GM19351 (cell line): Measurements from ENCODE around the gene CCDC85C.
"Not testable (repeated sequence)": the region's sequence is repeated elsewhere in the genome, so short reads cannot be mapped to it uniquely, and the experiment has no call there.

Source experiments
- ATAC-seq: cut with Tn5 transposase; IDR thresholded peaks from one replicate; pipeline ENCODE4 v1.9.1; 2021; ENCODE audit warnings: mild to moderate bottlenecking, moderate library complexity; ENCODE audit not compliant: unreplicated experiment

CCDC85C gene

DNA sequence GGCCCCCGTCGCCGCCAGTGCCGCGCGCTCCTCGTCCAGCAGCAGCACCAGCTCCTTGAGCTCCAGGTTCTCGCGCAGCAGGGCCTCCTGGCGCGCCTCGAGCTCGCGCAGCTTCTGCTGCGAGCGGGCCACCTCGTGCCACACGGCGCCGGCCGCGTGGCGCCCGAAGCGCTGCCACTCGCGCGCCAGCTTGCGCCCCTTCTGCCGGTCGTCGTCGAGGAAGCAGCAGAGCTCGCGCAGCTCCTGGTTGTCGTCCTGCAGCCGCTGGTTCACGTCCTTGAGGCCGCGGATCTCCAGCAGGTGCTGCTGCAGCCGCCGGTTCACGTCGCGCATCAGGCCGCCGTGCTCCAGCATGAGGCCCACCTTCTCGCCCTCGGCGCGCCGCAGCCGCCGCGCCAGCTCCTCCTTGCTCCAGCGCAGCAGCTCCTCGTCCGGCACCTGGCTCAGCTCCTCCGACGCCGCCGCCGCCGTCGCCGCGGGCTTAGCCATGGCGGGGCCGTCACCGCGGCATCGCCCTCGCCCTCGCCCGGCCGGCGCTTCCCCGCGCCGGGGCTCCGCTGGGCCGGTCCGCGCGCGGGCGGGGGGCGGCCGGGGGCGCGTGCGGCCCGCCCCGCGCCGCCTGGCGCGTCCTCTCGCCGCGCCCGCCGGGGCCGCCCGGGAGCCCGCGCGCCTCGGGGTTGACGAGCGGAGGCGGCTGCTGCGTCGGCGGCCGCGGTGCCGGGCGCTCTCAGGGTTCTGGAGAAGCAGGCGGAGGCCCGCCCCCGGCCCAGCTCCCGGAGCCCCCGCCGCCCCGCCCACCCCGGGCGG is at the start of gene CCDC85C:
Gene CCDC85C, minus strand, starts transcription at position 737 of the 807 bp plus-strand sequence. Its CDS starts 248 bp downstream, at position 489.
- ATAC-seq, result no peak

DNA sequence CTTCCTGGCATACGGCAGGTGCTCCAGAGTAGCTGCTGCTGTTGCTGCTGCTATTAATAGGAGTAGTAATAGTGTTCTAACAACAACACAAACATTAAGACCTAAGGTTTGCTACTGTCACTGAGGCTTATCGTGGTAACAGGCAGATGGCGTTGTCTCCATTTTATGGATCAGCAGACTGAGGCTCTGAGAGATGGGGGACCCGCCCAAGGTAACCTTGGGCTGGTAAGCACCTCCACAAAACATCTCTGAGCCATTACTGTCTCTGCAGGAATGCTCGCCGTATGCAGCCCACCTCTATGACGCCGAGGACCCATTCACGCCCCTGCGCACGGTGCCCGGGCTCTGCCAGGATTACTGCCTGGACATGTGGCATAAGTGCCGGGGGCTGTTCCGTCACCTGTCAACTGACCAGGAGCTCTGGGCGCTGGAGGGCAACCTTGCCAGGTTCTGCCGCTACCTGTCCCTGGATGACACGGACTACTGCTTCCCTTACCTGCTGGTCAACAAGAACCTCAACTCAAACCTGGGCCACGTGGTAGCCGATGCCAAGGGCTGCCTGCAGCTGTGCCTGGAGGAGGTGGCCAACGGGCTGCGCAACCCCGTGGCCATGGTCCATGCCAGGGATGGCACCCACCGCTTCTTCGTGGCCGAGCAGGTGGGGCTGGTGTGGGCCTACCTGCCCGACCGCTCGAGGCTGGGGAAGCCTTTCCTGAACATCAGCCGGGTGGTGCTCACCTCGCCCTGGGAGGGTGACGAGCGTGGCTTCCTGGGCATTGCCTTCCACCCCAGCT is 48.1 kb upstream of the CCDC85C start:
- no peak for ATAC-seq

DNA sequence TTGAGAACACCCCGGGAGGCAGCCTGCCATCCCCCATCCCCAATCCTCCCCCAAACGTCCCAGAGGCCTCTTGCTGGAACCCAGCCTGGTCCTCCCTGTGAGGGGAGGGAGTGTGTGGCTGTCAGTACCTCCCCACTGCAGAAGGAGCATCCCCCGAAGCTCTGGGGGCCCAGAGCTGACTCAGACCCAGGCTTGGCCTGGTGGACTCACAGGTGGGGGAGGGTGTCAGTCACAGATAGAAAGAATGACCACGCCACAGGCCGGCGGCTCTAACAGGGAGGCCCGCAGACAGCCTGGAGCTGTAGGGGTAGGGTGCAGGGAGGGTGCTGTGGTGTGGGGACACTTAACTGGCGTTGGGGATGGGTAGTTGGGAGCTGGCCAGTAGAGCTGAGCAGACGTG is 46.2 kb upstream of the CCDC85C start:
- no peak for ATAC-seq

DNA sequence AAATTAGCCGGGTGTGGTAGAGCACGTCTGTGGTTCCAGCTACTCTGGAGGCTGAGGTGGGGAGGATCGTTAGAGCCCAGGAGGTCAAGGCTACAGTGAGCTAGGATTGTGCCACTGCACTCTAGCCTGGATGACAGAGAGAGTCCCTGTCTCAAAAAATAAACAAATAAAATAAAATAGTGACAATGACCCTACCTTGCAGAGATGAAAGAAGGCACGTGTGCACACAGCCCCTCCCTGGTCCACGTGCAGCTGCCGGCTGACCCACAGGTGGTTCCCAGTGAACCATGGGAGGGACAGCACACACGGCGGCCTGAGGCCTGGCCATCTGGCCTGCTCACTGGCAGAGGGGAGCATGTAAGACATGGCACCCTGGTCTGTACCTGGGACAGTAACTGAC is 45.6 kb upstream of the CCDC85C start:
- ATAC-seq, result no peak

DNA sequence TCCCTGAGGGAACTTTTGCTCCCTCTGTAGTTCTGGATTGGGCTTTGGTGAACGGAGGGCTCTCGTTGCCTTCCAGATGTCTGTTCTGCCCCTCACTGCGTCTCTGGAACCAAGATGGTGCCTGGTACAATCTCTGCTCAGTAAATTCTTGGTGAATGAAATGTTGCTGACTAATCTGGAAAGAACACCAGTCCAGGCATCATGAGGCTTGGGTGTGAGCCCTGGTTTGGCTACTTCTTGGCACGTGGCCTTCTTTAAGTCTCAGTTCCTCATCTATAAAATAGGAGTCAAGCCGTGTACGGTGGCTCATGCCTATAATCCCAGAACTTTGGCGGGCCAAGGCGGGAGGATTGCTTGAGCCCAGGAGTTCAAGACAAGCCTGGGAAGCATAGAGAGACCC is 45.2 kb upstream of the CCDC85C start:
- no peak for ATAC-seq

DNA sequence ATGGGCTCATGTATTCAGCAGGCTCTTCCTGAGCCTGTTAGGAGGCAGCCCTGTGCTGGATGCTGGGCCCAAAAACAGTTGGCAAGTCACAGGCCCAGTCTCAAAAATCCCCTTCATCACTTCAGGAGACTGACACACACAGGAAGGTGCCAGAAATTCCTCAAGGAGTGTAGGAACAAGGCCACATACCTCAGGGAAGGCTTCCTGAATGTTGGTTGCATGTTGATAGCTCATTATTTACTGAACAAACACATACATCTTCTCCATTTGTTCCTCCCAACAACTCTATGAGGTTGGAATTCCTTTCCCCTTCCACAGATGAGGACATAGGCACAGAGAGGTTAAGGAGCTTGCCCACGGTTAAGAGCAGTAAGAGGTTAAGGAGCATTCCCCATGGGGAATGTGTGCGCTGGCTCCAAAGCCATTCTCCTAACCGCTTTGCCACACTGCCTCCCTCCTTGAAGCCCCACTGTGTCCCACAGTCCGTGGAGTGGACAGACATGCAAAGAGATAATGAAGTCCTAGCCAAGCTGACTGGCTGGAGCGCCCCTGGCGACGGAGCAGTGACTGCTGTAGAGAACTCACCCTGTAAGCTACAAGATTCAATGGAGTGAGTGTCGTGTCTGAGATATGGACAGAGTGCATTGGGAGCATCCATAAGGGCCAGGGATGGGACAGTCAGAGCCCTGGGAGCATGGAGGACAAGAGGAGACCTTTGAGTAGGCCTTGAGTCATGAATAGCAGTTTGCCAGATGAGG is 44.2 kb upstream of the CCDC85C start:
- no peak for ATAC-seq

DNA sequence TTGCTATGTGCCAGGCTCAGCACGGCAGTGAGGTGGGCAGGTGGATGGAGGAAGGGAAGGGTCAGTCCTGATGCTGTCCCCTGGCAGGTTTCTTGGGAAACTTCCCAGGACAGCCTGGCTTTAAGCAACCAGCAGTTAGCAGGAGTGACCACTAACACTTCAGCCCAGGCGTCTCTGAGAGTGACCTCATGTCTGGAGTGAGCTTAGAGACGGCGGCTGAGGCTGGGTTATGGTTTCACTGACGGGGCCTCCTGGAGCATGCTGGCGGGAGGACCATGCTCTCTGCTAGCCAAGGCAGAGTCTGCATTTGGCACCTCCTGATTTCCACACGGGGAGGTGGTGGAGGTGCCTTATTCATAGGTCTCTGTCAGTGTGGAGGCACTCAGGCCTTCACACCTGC is 43.4 kb upstream of the CCDC85C start:
- no peak for ATAC-seq

DNA sequence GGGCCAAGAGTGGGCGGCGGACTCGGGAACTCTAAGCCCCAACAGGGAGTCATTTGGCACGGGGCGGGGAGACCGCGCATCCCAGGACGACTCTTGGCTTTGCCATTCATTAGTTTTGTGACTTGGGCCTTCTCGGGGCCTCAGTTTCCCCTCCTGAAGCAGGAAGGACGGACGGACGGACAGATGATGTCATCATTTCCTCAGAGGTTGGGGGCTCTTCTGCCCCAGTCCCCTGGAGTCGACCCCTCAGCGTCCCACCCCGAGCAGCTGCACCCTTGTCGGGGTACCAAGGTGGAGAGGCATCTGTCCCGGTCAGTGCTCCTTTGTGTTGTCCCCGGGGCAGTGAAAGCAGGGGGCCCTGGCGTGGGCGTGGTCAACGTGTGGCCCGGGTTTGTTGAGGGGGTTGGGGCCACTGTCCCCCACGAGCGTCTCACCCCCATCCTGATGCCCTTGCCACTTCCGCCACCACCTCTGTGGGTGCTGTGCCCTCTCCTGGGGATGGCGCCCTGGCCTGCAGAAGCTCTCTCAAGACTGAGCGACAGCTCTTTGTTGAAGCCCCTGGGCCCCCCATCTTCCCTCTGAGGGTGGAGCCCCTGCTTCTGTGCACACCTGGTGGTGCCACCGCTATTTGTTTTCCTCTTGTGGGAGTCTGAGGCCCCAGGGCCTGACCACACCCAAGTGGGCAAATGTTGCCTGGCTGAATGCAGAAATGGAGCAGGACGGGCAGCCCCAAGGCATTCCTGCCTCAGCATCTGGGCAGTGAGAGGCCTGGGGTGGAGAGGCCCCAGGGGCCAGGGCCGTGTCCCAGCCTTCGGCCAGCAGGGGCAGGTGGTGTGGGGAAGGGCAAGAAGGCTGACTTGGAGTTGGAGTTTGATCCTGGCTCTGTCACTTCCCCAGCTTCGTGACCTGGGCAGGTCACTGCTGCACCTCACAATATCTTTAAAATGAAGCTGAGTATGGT is 41.8 kb upstream of the CCDC85C start:
- no peak for ATAC-seq

DNA sequence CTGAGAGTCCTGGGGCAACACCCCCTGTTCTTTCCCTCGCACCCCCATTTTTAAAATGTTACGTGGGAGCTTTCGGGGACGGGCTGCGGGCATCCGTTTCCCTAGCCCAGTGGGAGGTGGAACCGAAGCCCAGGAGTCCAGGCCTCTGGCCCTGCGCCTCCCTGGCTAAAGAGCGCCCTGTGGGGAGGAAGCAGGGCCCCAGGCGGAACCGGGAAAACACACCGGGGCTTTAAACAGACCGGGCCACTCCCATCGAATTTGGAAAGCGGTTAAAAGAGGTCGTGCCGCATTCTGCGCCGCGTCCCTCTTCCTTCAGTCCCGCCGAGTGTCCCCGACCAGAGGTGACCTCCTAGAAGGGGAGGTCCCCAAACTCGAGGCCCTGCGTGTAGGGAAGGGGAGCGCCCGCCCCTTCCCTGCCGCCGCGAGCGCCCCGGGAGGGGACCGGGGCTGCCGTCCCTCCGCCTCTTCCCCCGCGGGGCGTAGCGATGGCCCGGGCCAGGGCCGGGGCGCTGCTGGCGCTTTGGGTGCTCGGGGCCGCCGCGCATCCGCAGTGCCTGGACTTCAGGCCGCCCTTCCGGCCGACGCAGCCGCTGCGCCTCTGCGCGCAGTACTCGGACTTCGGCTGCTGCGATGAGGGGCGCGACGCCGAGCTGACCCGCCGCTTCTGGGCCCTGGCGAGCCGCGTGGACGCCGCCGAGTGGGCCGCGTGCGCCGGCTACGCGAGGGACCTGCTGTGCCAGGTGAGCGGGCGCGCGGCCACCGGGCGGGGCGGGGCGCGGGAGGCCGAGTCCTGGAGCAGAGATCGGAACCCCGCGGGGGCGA is 40.9 kb upstream of the CCDC85C start, which contains the start of gene HHIPL1:
Gene HHIPL1, plus strand, starts transcription at position 407 of the 822 bp plus-strand sequence. Its CDS starts 79 bp downstream, at position 486.
- ATAC-seq, result no peak

DNA sequence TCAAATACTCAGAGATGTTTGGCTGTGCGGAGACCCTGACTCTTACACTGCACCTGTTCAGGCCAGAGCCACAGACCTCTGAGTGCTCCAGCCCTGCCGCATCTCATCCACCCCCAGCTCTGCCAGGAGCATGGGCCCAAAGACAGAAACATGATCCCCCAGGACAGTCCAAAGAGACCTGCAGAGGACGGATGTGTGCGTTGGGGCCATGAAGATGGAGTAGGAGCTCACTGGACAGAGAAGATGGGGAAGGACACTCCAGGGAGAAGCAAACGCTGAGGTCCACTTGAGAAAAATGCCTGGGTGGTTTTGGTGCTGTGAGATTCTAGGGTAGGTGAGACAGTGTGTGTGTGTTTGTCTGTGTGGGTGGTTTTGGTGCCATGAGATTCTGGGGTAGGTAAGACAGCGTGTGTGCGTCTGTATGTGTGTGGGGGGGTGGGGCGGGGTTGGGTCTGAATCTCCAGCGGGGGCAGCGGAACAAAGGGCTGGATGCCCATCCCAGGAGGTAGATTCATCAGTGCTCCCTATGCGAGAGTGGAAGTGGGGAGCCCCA is 40.1 kb upstream of the CCDC85C start:
- no peak for ATAC-seq

DNA sequence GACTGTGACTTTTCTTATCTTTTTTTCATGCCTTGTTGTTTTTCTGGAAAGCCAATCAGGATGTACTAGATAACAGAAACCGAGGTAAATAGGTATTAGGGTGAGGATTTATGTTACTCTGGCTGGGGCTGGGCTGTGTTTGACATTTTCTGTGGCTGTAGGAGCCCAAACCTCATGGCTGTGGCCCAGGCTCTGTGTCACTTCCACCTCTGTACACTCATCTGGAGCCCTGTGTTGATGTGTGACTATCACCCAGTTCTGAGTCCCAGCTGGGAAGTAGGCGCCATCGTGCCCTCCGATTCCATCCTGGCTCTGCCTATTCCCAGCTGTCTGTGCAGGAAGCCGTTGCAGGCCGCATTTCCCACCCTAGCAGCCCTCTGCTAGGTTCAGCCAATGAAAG is 39.3 kb upstream of the CCDC85C start:
- ATAC-seq, result no peak

DNA sequence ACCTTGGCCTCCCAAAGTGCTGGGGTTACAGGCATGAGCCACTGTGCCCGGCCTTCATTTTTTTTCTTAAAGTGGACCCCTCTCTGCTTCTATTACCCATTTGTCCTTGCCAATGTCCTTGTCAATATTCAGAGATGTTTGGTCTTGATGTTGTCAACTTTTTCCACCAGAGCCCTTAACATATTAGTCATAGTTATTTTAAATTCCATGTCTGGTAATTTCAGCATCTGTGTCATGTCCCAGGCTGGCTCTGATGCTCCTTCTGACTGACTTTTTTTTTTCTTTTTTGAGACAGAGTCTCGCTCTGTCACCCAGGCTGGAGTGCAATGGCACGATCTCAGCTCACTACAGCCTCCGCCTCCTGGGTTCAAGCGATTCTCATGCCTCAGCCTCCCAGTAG is 38.8 kb upstream of the CCDC85C start:
- ATAC-seq, result not testable (repeated sequence)

DNA sequence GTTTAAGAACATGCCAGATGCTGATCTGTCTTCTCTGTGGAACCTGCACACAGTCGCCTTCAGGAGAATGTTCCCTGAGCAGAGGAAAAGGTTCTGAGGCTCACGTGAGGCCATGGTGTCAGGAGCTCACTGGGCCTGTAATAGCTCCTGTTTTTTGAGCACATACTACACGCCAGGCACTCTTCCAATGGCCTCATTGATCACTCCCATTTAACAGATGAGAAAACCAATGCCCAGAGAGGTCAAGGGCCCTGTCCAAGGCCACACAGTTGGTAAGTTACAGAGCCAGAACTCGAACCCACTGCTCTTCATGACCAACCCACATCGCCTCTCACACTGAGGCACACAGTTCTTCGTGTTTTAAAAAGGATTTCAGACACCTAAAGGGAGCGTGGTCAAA is 33.6 kb upstream of the CCDC85C start:
- no peak for ATAC-seq

DNA sequence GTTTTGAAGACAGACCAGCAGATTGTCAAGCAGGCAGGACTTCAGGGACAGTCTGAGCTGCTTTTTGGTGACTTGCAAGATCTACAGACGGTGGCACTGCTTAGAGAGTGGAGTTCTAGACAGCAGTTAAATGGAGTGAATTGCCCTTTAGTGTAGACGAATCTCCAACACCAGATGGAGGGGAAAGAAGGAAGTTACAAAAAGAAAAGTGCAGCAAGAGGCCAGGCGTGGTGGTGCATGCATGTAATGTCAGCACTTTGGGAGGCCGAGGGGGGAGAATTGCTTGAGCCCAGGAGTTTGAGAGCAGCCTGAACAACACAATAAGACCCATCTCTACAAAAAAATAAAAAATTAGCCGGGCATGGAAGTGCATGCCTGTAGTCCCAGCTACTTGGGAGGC is 32.5 kb upstream of the CCDC85C start:
- ATAC-seq, result no peak

DNA sequence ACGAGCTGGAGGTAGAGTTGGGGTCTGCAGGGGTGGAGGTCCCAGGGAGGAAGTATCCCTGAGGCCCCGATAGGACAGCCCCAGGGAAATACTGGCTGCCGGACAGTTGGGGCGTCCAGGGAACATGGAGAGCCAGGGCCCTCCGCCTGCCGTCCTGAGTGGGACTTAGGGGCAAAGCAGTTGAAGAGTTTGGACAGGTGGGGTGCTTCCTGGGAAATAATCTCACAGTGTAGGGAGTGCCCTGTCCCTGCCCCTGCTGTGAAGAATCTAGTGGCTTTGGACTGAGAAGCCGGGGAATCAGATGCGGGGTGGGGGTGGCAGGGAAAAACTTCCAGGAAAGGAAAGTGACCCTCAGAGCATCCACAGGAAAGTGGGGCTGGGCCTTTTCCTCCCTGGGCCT is 31.1 kb upstream of the CCDC85C start:
- ATAC-seq, result no peak

DNA sequence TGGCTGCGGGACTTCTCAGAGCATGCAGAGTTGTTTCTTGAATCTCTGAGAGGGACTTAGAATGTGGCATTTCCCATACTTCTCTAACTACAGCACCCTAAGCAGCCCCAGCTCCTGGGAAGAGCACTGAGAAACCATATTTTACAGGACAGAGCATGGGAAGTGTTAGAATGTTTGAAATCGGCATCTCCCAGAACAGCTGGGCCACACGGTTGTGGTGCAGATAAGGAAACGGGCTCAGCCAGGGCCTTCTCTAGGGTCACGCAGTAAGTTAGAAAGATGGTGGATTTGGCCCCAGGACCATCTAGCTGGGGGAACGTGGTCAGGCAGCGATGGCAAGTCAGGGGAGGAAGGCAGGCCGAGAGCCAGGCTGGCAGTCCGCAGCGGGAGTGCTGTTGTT is 30.4 kb upstream of the CCDC85C start:
- no peak for ATAC-seq

DNA sequence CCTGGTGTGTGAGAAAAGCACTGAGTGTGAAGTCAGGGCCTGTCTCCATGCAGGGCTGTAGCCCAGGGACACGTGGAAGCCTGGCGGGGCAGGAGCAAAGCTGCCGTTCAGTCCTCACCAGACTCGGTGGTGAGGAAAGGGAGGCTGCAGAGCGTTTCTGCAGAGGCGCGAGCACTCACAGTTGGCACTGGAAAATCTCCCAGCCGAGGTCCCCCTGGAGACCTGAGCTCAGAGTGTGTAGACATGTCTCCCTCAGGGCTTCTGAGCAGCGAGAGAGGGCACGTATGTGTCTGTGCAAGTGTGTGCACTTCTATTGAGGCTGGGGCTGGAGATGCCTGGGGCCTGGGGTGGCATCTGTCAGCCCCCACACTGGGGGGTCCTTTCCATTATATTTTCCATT is 29.9 kb upstream of the CCDC85C start:
- no peak for ATAC-seq

DNA sequence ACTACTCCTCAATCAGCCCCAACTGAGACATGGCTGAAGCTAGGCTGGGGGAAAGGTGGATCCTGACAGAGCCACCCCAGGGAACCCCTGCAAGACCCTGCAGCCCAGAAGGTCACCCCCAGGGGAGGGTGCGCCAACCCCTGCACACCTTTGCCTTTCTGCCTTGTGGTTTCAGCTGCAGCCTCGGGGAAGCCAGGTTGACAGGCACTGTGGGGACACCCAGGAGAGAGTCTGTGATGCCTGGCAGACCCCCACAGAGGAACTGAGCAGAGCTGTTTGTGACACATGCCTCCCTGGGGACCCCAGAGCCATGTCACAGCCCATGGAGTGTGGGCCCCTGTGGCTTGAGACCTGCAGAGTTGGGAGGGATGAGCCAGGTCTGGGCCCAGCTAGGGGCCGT is 29.1 kb upstream of the CCDC85C start:
- ATAC-seq, result no peak

DNA sequence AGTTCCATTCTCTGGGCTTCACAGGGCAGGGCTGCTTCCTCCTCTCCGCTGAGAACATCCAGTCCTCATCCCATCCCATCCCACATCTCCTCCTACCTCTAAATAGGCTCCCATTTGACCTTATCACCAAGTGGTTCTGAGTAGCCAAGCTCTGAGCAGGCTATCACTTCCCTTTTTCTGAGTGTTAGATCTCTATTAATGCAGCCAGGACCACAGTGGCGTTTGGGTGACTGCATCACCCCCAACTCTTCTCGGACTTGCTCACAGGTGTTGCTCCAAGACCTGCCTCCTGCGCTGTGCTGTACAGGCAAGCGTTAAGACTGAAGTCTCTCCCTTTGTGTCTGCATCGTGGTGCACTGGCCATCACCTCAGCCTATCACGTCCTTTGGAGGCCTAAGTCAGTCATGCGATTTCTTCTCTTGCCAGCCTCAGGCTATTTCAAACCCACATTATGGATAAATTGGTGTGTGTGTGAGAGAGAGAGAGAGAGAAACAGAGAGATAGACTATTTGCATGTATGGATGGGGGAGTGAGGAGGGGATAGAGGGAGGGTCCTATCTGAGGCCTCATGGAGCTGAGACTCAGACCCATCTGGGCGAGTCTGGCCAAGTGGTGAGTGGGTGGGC is 28.5 kb upstream of the CCDC85C start:
- no peak for ATAC-seq
